ENCODE measurements around the gene LHFPL6.

Gene LHFPL6

GRCh38 chr13:39602614-39603366 lies at the start of gene LHFPL6:
Gene LHFPL6, minus strand, starts transcription at chr13:39603193.
- H3K27ac ChIP-seq, result peak within 1 kb of the TSS; percentile 52 to 93 (median 84)
- peak within 1 kb of the TSS; percentile 51 to 76 (median 62) for H3K4me3 ChIP-seq

- Histone ChIP-seq H3K4me3 (no peak overlapping the region), H3K27ac (no peak overlapping the region)
Observed at GRCh38 chr13:39646122-39646521, 43.1 kb upstream of the LHFPL6 start.

- no peak overlapping the region for H3K27ac ChIP-seq
Observed at GRCh38 chr13:39641645-39642044, 38.7 kb upstream of the LHFPL6 start.

DNA sequence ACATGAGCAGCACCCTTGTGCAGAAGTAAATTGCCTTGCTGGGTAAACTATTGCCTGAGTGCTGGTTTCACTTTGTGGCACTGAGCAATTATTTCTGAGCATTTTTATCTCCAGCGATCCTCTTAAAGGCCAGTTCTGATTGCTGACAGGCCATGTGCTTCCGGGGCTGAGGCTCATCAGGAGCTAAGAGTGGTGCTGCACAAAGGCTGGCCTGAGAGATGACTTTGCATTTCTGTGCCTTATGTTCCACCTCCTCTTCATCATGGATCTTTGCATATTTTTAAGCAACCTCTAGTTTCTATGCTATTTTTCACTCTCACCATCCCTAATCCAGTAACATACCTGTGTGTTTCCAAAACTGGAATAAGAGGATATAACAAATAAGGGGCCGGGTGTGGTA lies 34.9 kb upstream of the LHFPL6 start:
- H3K4me3 ChIP-seq, result no peak overlapping the region
- no peak overlapping the region for H3K27ac ChIP-seq

More at GRCh38 chr13:39641645-39642044, 38.7 kb upstream of the LHFPL6 start:
- H3K4me3 ChIP-seq, result no peak overlapping the region

DNA sequence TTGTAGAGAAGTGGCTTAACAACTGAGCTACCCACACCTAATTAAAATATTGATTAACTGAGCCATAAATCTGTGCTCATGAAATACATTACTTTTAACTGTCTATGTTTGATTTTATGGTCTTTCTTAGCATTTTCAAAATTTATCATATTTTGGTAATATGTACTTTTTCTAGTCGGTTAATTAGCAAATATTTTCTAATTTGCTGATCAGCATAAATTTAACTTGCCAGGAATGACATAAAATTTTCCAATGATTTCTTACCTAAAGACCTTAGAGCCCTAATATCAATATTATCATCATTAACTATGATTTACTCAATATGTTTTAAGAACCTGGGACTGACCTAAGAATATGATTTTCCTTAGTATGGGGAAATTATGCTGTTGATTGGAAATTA lies 32.6 kb upstream of the LHFPL6 start:
- no peak overlapping the region for H3K4me3 ChIP-seq
- H3K27ac ChIP-seq, result no peak overlapping the region

DNA sequence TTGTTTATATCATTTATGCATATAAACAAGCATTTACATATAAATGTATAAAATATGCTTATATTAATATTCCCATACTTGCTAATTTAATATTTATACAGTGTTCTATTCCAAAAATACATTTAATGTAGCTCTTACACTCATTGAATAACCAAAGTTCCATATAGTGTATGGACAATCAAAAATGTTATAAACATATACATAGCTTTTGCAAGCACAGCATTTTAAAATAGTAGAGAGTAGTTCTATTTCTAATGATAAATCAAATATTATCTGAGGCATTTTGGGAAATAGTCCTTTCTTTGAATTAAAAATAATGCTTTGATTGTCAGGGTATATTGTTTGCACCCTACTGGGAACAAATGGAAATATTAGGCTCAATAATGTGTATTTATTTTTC lies 30.0 kb upstream of the LHFPL6 start:
- Histone ChIP-seq H3K27ac (no peak overlapping the region), H3K4me3 (no peak overlapping the region)

- no peak overlapping the region for H3K27ac ChIP-seq
- no peak overlapping the region for H3K4me3 ChIP-seq
Observed at GRCh38 chr13:39631307-39631706, 28.3 kb upstream of the LHFPL6 start.

DNA sequence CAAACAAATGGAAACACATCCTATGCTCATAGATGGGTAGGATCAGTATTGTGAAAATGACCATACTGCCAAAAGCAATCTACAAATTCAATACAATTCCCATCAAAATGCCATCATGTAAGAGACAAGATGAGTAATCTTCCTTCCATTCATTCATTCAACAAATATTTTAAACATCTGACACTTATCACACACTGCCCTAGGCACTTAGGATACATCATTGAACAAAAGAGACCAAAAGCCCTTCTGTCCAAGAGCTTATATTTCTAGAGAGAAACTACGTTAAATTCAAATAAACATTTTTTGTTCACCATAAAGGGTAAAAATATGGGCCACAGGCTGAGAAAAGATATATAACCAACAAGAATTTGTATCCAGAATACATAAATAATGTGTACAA lies 20.5 kb upstream of the LHFPL6 start:
- H3K27ac ChIP-seq, result no peak overlapping the region
- H3K4me3 ChIP-seq, result no peak overlapping the region

- H3K27ac ChIP-seq, result no peak overlapping the region
- H3K4me3 ChIP-seq, result no peak overlapping the region
Observed at GRCh38 chr13:39618561-39618960, 15.6 kb upstream of the LHFPL6 start.

GRCh38 chr13:39616087-39616694 lies 13.2 kb upstream of the LHFPL6 start:
- Histone ChIP-seq H3K4me3 (no peak overlapping the region), H3K27ac (no peak overlapping the region)

DNA sequence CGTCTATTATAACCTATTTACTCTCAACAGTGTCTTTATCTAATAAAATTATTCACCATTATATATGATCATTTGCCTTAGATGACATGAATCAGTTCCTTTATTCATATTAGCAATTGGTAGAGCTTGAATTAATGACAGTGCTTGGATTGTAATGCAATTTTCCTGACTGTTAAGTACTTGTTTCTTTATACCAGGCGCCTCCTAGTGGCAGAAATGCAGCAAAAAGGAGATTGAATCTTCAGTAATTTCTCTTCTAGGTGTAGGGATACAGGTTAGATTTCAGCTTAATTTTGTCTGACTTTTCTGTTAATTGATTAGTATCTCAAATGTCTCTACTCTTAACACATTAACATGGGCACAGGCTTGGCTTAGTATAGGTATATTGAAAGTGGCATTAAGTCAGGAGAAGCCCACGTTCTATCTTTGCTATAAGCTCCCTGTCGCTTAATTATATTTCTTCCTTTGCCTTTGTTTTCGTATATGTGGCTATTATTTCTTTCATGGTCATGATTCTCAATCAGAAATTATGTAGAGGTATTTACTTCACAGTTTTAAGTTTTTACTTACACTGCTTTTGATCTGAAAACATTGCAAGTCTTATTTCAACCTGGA lies 9.1 kb upstream of the LHFPL6 start:
- Histone ChIP-seq H3K27ac (no peak overlapping the region), H3K4me3 (no peak overlapping the region)

DNA sequence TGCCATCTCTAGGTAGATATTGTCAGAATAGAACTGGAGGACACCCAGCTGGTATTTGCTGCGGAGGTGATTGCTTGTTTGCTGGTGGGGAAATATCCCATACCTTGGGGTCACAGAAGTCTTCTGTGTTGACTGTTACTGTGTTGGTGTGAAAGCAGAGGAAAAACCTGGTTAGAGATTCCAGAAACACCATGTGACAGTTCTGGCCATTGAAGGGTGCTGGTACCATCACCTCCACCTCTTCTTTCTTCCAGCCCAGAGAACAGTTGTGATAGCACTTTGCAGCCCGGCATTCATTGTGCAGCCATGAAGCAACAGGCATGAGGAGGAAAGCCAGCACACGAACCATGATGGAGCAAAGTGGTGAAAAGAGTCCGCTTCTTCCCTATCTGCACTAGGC lies 4.9 kb upstream of the LHFPL6 start:
- Histone ChIP-seq H3K4me3 (no peak overlapping the region), H3K27ac (no peak overlapping the region)

GRCh38 chr13:39605677-39606320 lies 2.8 kb upstream of the LHFPL6 start:
- no peak overlapping the region for H3K27ac ChIP-seq
- no peak overlapping the region for H3K4me3 ChIP-seq

GRCh38 chr13:39604756-39605155 lies 1.8 kb upstream of the LHFPL6 start:
- Histone ChIP-seq H3K4me3 (no peak overlapping the region), H3K27ac (no peak overlapping the region)

- H3K4me3 ChIP-seq, result peak overlapping the region; percentile 51 to 76 (median 62)
- peak overlapping the region; percentile 23 to 93 (median 84) for H3K27ac ChIP-seq
Observed at GRCh38 chr13:39603424-39603947, 493 bp upstream of the LHFPL6 start.

GRCh38 chr13:39602277-39602613 lies 748 bp downstream of the LHFPL6 start:
- Histone ChIP-seq H3K4me3 (peak overlapping the region; percentile 51 to 76 (median 62)), H3K27ac (peak overlapping the region in 19 of 21 experiments; percentile 54 to 93 (median 84))

GRCh38 chr13:39601636-39602035 lies 1.4 kb downstream of the LHFPL6 start:
- Histone ChIP-seq H3K27ac (peak overlapping the region in 3 of 21 experiments; percentile 84 to 86 (median 86)), H3K4me3 (peak overlapping the region; percentile 51 to 76 (median 62))

DNA sequence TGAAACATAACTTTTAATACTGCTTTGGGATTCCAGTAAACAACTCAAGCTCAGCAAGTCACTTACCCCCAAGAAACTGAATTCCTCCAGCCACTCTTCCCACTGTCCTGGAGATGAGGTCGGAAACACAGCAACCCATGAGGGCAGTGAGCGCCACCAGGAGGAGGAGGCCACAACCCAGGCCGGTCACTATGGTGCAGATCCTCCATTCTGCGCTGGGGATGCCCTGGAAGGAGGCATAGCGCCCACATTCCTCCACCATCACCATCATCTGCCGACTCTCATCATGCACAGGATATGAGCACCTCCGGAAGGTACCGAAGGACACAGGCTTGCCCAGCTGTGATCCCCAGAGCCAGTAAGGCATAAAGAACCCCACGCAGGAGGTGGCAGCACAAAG lies 2.2 kb downstream of the LHFPL6 start:
- H3K27ac ChIP-seq, result no peak overlapping the region
- peak overlapping the region in 2 of 7 experiments; percentile 12 to 66 for H3K4me3 ChIP-seq

GRCh38 chr13:39599842-39600241 lies 3.2 kb downstream of the LHFPL6 start:
- peak overlapping the region in 1 of 21 experiments; percentile 20 for H3K27ac ChIP-seq
- peak overlapping the region in 1 of 7 experiments; percentile 12 for H3K4me3 ChIP-seq

DNA sequence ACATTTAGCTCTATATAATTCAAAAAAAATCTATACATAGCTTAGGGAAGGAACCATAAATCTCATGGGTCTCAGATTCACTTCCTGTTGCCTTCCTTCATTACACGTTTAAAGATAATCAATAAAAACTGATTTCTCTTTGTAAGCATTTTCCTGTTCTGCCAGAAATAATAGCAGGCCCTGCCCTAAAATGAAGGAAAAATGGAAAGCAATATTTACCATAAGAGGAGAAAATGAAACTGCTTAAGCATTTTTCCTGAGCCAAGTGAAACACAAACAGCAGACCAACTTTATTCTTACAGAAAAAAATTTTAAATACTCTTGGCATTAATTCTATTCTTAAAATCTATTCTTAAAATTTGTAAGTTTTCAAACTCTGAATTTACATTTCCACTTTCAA lies 4.0 kb downstream of the LHFPL6 start:
- Histone ChIP-seq H3K4me3 (peak overlapping the region in 1 of 7 experiments; percentile 3), H3K27ac (peak overlapping the region in 2 of 21 experiments; percentile 4 to 20)

All from skin epidermis (tissue), 12 donors.